SIG-M5 treated with dmso at 0.1 percent for 504 hours (cell line): ENCODE data around the gene OR2V2.

ENCODE experiments used
- DNase-seq: peaks from one replicate; lab custom pipeline; 2025; ENCODE audit not compliant: unreplicated experiment; lab: John Stamatoyannopoulos, UW

Gene OR2V2

DNA sequence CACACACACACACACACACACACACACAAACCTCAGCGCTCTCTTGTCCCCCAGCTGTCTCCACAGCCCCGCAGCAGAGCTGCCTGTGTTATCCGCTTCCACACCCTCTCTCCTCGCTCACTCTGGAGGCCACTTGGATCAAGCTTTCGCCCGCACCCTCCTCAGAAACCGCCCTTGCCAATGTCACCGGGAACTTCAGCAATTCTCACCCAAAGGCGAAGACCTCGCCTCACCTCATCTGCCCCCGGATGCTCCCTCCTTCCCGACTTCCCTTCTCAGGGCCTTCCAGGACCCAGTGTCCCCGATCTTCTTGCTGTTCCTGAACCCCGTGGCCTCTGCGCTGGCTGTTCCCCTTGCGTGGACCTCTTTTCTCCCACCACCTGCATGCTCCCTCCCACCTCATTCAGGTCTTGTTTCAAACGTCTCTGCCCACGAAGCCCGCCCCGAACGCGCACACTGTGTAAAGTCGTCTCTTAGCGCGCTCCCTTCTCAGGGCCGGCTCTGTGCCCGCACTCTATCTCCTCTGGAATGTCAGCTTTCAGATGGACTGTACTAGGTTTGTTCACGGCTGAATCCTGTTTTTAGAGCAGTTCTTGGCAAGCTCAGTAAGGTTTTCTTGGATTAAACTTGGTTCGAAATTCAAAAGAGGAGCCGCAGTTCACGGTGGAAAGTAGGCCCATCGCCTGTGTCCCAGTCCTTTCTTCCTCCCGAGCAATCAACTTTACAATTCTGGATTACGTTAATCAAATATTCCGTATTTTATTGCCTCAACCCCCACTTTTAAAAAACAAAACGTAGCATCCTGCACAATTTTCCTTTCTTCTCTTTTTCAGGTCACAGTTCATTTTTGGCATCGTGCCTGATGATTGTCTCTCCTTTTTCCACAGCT lies 58.6 kb downstream of the OR2V2 start:
- DNase-seq = no peak

DNA sequence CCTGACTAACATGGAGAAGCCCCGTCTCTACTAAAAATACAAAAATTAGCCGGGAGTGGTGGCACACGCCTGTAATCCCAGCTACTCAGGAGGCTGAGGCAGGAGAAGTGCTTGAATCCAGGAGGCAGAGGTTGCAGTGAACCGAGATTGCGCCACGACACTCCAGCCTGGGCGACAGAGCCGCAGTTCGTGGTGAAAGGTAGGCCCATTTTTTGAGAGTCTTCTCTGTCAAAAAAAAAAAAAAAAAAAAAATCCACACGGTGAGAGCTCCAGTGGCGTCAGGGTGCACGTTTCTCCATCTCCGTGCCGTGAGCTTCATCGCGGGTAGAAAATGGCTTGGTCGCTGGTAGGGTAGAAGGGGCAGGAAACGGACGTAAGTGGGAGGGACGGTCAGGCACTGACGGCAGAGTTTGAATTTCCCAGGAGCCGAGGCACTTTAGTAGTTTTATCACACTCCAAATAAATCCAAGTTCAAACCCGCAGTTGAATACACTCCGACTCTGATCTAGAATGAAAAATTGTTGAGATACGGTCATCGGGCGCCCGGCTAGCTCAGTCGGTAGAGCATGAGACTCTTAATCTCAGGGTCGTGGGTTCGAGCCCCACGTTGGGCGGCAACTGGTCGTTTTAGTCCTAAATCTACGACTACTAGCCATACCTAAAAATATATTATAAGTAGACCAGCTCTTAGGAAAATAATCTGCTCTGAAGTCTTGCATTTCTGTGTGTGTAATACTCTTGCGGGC lies 60.0 kb downstream of the OR2V2 start:
- no peak for DNase-seq

DNA sequence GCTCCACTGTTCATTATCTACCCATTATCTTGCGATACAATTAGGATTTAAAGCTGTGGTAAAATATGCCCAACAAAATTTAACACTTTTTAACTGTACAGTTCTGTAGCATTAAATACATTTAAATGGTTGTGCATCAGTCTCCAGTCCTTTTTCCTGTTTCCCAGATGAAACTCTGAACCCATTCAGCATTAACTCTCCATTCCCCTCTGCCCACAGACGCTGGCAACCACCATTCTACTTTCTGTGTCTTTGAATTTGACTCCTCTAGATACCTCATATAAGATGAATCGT lies 60.5 kb downstream of the OR2V2 start:
- no peak for DNase-seq
